Panc1 (cell line): ENCODE data around the gene GSKIP. TPM values are rescaled to one million over a fixed set of nuclear protein-coding genes. Genes with fewer than 3 reads are reported as not detected.

Experiments used
- ATAC-seq: fragments of 200-7000 bp; cut with Tn5 transposase; 2 replicates; pipeline ENCODE4 v1.9.1; 2020; ENCODE audit warnings: mild to moderate bottlenecking, moderate library complexity
- BruUV-seq: library from RNA; stranded (reverse); fragments of 400-500 nt; replicated peaks from 2 replicates; lab custom pipeline; 2021; lab: Mats Ljungman, UMichigan
- CTCF ChIA-PET: fragments of 300-600 bp; sonication (Branson Sonifier 250); formaldehyde crosslinking; loops from one replicate; lab custom pipeline; 2022; ENCODE audit warnings: antibody characterized with exemption; lab: Charles Lee
- POLR2A ChIA-PET: fragments of 300-600 bp; sonication (Branson Sonifier 250); formaldehyde crosslinking; loops from one replicate; lab custom pipeline; 2022; ENCODE audit warnings: antibody characterized with exemption; lab: Charles Lee
- DNase-seq: peaks from one replicate; pipeline ENCODE4 v3.0.0-alpha.2; 2010; ENCODE audit warnings: low read depth, low spot score
- H3K27ac ChIP-seq: 2 replicates; pipeline ENCODE4 v1.5.1; 2011; ENCODE audit warnings: mild to moderate bottlenecking, low read length, inconsistent platforms
- H3K27me3 ChIP-seq: fragments of 200-500 bp; sonication (Bioruptor generic); 2 replicates; pipeline ENCODE4 v1.6.0; 2014; ENCODE audit warnings: low read length, inconsistent platforms; ENCODE audit not compliant: control insufficient read depth, insufficient read depth
- H3K36me3 ChIP-seq: fragments of 200-500 bp; sonication (Bioruptor generic); 2 replicates; pipeline ENCODE4 v1.5.1; 2014; ENCODE audit warnings: inconsistent platforms, mild to moderate bottlenecking, low read length, moderate library complexity; ENCODE audit not compliant: control insufficient read depth, insufficient read depth
- H3K4me1 ChIP-seq: 2 replicates; pipeline ENCODE4 v1.5.1; 2011; ENCODE audit warnings: inconsistent platforms, mild to moderate bottlenecking, low read length, moderate library complexity; ENCODE audit not compliant: control insufficient read depth, insufficient read depth
- H3K4me3 ChIP-seq, 2 experiments: 2 replicates each; pipeline ENCODE4 v1.5.1; 2011 to 2012; ENCODE audit warnings: low read depth in 2 of 2, low read length in 2 of 2, mild to moderate bottlenecking in 2 of 2, inconsistent platforms in 1 of 2, moderate library complexity in 1 of 2
- H3K9me3 ChIP-seq: fragments of 200-500 bp; sonication (Bioruptor generic); 2 replicates; pipeline ENCODE4 v1.5.1; 2014; ENCODE audit warnings: low read depth, mild to moderate bottlenecking, inconsistent platforms, low read length, moderate library complexity; ENCODE audit not compliant: control insufficient read depth, insufficient read depth
- POLR2AphosphoS5 ChIP-seq: IDR thresholded peaks from 2 replicates; pipeline ENCODE4 v1.6.1; 2012; ENCODE audit warnings: mild to moderate bottlenecking, low read depth, low read length, moderate library complexity
- REST ChIP-seq, 2 experiments: IDR thresholded peaks; 2 replicates each; pipeline ENCODE4 v1.6.1; 2011 to 2012; ENCODE audit warnings: low read depth in 2 of 2, control low read depth in 1 of 2, low read length in 1 of 2, mild to moderate bottlenecking in 1 of 2, moderate library complexity in 1 of 2; ENCODE audit not compliant: insufficient read depth in 1 of 2
- SIN3A ChIP-seq: IDR thresholded peaks from 2 replicates; pipeline ENCODE4 v1.6.1; 2012; ENCODE audit warnings: low read depth, mild to moderate bottlenecking, low read length, moderate library complexity, borderline replicate concordance; ENCODE audit not compliant: insufficient read depth
- TCF7L2 ChIP-seq: IDR thresholded peaks from 2 replicates; pipeline ENCODE4 v1.6.1; 2011; ENCODE audit warnings: mild to moderate bottlenecking, low read depth, low read length, inconsistent platforms
- in situ Hi-C: cut with HindIII; loops from 2 replicates; pipeline ENCODE4 v1.10.0; 2016; ENCODE audit warnings: low sequenced_read_pairs, low pct_unique_long_range_greater_than_20kb
- intact Hi-C: fragments of 100-400 bp; cut with micrococcal nuclease; formaldehyde crosslinking; loops from one replicate; pipeline ENCODE4 v1.10.0; 2022; ENCODE audit not compliant: unreplicated experiment
- total RNA-seq: library from RNA; stranded (reverse); gene quantifications from one replicate; pipeline ENCODE4 v1.2.1, GENCODE V29; 2021; ENCODE audit not compliant: unreplicated experiment
- TF ChIP-seq, protein P1 (sequence below): fragments of 450-650 bp; IDR thresholded peaks from 2 replicates; pipeline ENCODE4 v1.5.1; 2017; ENCODE audit warnings: mild to moderate bottlenecking

The GSKIP gene
- total RNA-seq, 1 experiment from 2014 or later: 11.1 TPM

DNA sequence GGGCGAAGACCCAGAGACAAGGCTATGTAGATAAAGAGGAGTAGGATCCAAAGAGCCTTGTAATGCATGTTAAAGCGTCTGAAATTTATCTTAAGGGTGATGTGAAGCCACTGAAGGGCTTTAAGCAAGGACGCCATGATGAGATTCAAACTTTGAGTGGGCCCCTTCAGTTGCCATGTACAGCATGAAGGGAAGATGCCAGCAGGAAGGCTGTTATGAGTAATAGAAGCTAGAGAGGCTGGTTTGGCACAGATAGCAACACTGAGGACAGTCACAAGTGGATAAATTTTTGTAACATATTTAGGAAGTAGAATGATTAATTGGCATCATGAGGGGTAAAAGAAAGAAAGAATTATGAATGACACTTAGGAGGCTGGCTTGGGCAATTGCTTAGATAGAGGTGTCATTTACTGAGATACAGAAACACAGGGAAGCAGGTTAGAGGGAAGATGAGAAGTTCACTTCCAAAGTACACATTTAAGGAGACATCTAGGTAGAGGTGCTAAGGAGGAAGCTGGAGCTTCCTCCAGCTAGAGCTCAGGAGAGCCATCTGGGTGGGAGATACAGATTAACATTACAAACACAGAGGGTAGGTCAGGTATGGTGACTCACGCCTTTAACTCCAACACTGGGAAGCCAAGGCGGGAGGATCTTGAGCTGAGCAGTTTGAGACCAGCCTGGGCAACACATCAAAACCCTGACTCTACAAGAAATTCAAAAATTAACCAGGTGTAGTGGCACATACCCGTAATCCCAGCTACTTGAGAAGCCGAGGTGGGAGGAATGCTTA, 13.8 kb upstream of the GSKIP start:
- no peak for TF ChIP-seq REST (IDR thresholded peaks at IDR 0.05; ENCODE audit: insufficient read depth in 1 of 2, low read depth in 2 of 2, low read length in 1 of 2)
- no peak for TF ChIP-seq POLR2AphosphoS5
- no peak for TF ChIP-seq SIN3A
- TF ChIP-seq, protein P1, sequence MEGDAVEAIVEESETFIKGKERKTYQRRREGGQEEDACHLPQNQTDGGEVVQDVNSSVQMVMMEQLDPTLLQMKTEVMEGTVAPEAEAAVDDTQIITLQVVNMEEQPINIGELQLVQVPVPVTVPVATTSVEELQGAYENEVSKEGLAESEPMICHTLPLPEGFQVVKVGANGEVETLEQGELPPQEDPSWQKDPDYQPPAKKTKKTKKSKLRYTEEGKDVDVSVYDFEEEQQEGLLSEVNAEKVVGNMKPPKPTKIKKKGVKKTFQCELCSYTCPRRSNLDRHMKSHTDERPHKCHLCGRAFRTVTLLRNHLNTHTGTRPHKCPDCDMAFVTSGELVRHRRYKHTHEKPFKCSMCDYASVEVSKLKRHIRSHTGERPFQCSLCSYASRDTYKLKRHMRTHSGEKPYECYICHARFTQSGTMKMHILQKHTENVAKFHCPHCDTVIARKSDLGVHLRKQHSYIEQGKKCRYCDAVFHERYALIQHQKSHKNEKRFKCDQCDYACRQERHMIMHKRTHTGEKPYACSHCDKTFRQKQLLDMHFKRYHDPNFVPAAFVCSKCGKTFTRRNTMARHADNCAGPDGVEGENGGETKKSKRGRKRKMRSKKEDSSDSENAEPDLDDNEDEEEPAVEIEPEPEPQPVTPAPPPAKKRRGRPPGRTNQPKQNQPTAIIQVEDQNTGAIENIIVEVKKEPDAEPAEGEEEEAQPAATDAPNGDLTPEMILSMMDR: no peak
- no peak for TF ChIP-seq TCF7L2
- in situ Hi-C loops: no loop called here
- H3K9me3 ChIP-seq: no peaks in the 10 kb centered on the region
- no peaks in the 10 kb centered on the region for H3K36me3 ChIP-seq
- H3K4me1 ChIP-seq: no peaks in the 10 kb centered on the region
- BruUV-seq: no TSS peak
- no peak for DNase-seq
- H3K4me3 ChIP-seq: no peak overlapping the region
- intact Hi-C loops: no loop called here
- ChIA-PET POLR2A (no interaction called here), CTCF (no interaction called here)
- no peaks in the 10 kb centered on the region for H3K27me3 ChIP-seq
- no peak for ATAC-seq
- no peak overlapping the region for H3K27ac ChIP-seq

GRCh38 chr14:96351986-96352385, 11.3 kb upstream of the GSKIP start:
- Histone ChIP-seq H3K4me1 (0 out of 2 replicates have a peak, but pooled peaks cover 2% of the 10 kb centered on the region), H3K36me3 (no peaks in the 10 kb centered on the region), H3K9me3 (no peaks in the 10 kb centered on the region), H3K27ac (no peak overlapping the region), H3K27me3 (no peaks in the 10 kb centered on the region), H3K4me3 (no peak overlapping the region)
- in situ Hi-C loops (no loop called here), intact Hi-C loops (no loop called here)
- POLR2A ChIA-PET: interaction anchor here (0.5 kb wide), 1 partner anchor 65 kb away, joined by 5 read pairs; no protein-coding TSS in a partner anchor
- no TSS peak for BruUV-seq
- ATAC-seq: no peak
- CTCF ChIA-PET: no interaction called here
- no peak for DNase-seq
- TF ChIP-seq, protein P1: no peak
- no peak for TF ChIP-seq SIN3A
- no peak for TF ChIP-seq POLR2AphosphoS5
- no peak for TF ChIP-seq REST (IDR thresholded peaks at IDR 0.05; ENCODE audit: insufficient read depth in 1 of 2, low read depth in 2 of 2, low read length in 1 of 2)
- TF ChIP-seq TCF7L2: no peak
